COLO829 (cell line): ENCODE results near the gene EIF3I.

Experiments
- DNase-seq: peaks from one replicate; pipeline ENCODE4 v3.0.0; 2012; ENCODE audit warnings: low spot score

Gene EIF3I

GRCh38 chr1:32198237-32199042 lies 23.8 kb upstream of the EIF3I start:
- DNase-seq = no peak

- no peak for DNase-seq
Observed at GRCh38 chr1:32199043-32199716, 23.0 kb upstream of the EIF3I start.

GRCh38 chr1:32199717-32200072 lies 22.5 kb upstream of the EIF3I start:
- DNase-seq = no peak

- DNase-seq = peak; percentile 54
Observed at GRCh38 chr1:32200226-32201010, 21.8 kb upstream of the EIF3I start, which contains the start of gene CCDC28B. CCDC28B (plus strand) TSS chr1:32200595; CDS start chr1:32201936, 1,341 bp downstream.

GRCh38 chr1:32201011-32201855 lies 21.0 kb upstream of the EIF3I start:
- DNase-seq = no peak

GRCh38 chr1:32204943-32205361 lies 17.3 kb upstream of the EIF3I start:
- DNase-seq = no peak

- peak; percentile 77 for DNase-seq
Observed at GRCh38 chr1:32205401-32206370, 16.5 kb upstream of the EIF3I start, which contains the start of gene IQCC. IQCC (plus strand) TSS chr1:32205671; CDS start chr1:32205682, 11 bp downstream.

GRCh38 chr1:32208469-32208868 lies 13.7 kb upstream of the EIF3I start:
- no peak for DNase-seq

- no peak for DNase-seq
Observed at GRCh38 chr1:32208891-32209328, 13.3 kb upstream of the EIF3I start, which contains the start of gene DCDC2B. DCDC2B (plus strand) TSS chr1:32209089; CDS start chr1:32209094, 5 bp downstream.

- DNase-seq = peak; percentile 52
Observed at GRCh38 chr1:32215629-32216480, 6.4 kb upstream of the EIF3I start.

GRCh38 chr1:32216566-32216965 lies 5.6 kb upstream of the EIF3I start:
- no peak for DNase-seq

GRCh38 chr1:32219022-32219421 lies 3.2 kb upstream of the EIF3I start:
- DNase-seq = no peak

GRCh38 chr1:32220746-32221580 lies 1.2 kb upstream of the EIF3I start:
- DNase-seq = no peak

GRCh38 chr1:32221581-32221979 lies 627 bp upstream of the EIF3I start:
- DNase-seq = no peak

- no peak for DNase-seq
Observed at GRCh38 chr1:32223683-32224082, 1.5 kb downstream of the EIF3I start.

GRCh38 chr1:32224285-32224684 lies 2.1 kb downstream of the EIF3I start:
- no peak for DNase-seq

- DNase-seq = no peak
Observed at GRCh38 chr1:32228771-32229170, 6.6 kb downstream of the EIF3I start.

GRCh38 chr1:32231843-32232432 lies 9.7 kb downstream of the EIF3I start:
- DNase-seq = no peak
